Limb (tissue), 2 donors: Measurements from ENCODE around the gene KRT82.
"Not testable (repeated sequence)": the region's sequence is repeated elsewhere in the genome, so short reads cannot be mapped to it uniquely, and the experiment has no call there.

Experiments
- DNase-seq, 2 donors: peaks; one replicate each; pipeline ENCODE4 v3.0.0-alpha.2; 2016; ENCODE audit errors: extremely low spot score in 2 of 2

KRT82 gene

DNA sequence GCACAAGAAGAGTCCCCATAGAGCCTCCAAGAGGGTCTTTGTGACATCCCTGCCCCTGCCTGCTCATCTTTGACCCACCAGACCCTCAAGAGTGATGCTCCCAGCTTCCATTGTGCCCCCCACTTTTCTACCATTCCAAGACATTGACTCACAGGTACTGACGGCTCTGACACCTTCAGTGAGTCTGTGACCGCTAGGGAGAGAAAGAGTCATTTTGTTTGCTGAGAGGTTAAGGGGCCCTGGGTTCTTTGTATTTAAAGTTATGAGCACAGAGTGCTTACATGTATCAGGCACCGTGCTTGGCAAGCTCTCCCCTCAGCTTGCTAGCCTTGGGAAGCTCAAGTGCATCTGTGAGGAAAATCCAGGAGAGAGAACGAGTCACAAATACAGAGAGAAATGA is 7.1 kb upstream of the KRT82 start:
- DNase-seq: no peak

DNA sequence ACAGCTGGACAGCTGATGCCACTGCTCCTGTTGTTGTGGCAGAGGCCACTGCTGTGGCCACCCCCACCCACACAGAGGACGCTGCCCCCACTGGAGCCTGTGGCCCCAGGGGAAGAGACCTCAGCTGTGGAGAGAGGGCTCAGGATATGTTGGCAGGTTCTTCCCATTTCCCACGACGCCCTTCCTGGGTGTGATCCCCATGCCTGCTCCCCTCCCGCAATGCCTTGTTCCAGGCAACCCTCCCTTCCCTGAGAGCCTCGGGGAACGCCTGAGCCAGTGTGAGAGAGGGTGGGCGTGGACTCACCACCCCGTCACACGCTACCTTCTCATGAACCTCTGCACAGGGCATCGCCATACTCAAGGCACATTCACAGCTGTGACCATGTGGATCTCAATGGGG is 5.7 kb upstream of the KRT82 start:
- no peak for DNase-seq

DNA sequence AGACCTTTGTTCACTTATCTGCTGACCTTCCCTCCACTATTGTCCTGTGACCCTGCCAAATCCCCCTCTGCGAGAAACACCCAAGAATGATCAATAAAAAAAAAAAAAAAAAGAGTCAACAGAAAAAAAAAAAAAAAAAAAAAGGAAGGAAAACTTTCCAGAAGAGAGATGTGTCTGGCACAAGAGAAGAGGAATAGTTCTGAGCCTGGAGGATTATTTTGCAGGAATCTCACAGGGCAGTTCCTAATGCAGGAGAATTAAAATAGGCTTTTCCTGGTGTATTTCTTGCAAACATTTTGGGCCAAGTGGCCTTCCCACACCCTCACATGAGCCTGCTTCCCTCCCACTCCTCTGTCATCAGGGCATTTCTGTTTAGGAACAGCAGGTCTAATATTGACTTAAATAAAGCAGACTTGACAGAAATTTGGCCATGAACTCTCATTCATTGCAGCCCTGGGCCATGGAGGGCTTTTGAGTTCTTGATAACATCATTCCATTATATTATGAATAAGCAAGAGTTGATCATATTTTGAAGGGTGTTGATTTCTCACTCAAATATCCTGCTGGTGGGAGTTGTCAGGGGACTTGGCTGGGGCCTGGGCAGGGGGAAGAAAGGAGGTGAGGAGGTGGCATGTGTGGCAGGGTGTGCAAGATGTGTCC is 4.6 kb upstream of the KRT82 start:
- DNase-seq: not testable (repeated sequence)

- DNase-seq: no peak
These were observed 1.8 kb upstream of the KRT82 start for GRCh38 chr12:52407918-52408317.

DNA sequence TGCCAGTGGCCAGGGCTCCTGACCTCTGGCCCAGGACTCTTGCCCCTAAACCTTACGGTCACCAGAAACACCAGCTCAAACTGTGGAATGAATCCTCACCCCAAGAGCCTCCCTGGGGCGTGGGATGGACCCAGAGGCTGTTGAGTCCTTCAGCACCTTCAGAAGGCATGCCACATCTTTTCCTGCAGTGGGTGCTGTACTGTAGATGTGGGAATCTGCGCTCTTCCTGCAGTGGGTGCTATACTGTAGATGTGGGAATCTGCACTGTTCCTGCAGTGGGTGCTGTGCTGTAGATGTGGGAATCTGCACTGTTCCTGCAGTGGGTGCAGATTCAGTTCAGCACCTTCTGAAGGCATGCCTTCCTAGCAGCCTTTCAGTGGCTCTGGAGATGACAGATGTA is 1.2 kb downstream of the KRT82 start:
- no peak for DNase-seq

DNA sequence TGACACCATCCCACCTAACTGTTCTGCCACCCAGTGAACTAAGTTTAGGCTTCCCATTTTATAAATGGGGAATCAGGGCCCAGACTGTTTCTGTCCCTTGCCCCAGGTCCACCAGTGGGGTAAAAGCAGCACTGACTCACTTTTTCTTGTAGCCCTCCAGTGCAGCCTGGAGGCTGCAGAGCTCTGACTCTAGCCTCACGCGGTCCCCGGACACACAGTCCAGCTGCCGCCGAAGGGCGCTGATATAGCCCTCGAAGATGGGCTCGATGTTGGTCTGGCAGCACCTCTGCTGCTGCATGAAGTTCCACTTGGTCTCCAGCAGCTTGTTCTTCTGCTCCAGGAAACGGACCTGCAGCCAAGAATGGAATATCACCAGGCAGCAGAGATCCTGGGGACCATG is 2.6 kb downstream of the KRT82 start:
- no peak for DNase-seq

- DNase-seq: no peak
These were observed 3.1 kb downstream of the KRT82 start for GRCh38 chr12:52402873-52403540.

- no peak for DNase-seq
These were observed 3.8 kb downstream of the KRT82 start for GRCh38 chr12:52402377-52402776.

DNA sequence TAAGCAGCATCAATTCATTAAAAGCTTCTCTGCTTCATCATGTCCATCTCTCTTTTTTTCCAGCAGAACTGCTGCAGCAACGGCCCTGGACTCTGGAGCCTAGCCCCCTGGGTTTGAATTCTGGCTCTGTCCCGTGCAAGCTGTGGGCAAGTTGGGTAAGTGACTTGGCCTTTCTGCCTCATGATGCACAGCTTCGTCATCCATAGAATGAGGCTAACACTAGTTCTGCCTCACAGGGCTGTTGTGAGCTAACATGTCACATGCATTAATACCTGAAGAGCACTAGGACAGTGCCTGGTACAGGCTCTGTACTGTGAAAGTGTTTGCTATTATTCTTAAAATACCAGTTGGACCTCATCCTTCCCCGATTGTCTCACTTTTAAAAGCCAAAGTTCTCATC is 4.2 kb downstream of the KRT82 start:
- no peak for DNase-seq

DNA sequence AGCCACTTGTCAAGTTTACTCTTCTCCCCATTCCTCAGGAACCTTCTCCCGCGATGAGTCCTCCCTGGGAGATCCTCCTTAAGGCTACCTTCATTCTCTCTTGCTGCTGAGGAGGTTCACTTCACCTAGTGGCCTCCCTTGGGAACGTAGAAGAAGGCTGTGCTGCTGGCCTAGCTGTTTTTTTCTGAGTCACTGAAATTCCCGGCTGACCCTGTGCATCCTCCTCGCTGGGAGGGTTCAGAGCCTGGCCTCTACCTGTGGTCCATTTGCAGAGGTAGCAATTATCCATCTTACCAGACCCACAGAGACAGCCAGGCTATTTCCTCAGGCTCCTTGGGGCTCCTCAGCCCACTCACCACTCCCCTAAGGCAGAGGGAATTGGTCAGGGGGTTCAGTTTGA is 4.6 kb downstream of the KRT82 start:
- no peak for DNase-seq

DNA sequence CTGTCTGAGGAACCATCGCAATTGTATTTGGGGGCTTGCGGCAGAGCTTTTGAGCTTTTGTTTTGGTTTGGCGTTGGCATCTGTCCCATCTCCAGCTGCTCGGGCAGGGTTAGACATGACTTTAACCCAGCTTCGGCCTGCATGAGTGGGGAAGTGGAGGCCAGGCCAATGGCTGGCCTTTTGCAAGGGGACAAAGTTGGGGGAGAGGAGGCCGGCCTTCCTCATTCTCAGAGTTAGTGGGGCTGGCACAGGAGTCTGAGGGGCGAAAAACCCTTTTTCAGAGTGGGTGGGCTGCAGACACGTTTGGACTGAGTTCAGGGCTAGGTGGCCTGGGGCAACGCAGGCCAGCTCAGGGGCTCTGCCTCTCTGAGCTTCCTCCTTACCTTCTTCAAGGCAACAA is 5.2 kb downstream of the KRT82 start:
- no peak for DNase-seq

- no peak for DNase-seq
These were observed 6.4 kb downstream of the KRT82 start for GRCh38 chr12:52399756-52400155.

GRCh38 chr12:52398176-52398575 is 8.0 kb downstream of the KRT82 start:
- no peak for DNase-seq

DNA sequence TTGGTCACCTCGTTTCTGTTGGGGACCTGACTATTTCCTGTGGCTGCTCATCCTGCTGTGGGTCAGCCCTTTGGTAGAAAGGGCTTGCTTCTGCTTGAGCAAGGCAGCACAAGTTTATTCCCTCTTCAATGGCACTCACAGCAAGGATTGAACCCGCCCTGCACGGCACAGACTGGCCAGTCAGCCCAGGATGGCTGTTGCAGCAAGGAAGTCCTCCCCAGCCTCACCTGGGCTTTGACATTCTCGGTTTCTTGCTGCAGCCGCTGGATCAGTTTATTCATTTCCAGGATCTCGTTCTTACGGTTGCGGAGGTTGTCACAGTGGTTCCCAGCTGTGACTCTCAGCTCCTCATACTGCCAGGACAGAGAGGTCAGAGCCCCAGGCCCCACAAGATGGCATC is 9.5 kb downstream of the KRT82 start:
- no peak for DNase-seq

DNA sequence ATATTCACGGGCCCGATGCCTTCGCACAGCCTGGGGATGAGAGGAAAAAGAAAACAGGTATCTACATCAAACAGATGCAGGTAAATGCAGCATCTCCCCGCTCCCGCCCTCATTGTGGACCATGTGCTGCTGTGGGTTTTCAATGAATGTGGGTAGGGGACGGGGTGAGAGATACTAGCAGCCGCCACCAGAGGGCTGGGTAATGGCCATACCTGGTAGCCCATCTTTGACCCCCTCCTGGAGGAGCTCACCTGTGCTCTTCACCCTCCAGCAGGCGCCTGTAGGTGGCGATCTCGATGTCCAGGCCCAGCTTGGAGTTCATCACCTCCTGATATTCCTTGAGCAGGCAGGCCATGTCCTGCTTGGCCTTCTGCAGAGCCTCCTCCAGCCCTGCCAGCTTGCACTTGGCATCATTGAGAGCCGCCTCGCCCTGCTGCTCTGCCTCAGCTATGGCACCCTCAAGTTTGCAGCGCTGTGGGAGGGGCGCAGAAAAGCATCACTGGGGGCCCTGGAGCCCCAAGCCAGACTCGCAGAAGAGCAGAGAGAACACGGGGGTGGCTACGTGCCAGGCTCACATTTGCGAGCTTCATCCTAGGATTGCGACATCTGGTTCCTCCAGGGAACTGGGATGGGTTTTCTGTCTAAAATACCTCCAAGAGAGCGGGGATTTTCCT is 10.2 kb downstream of the KRT82 start:
- DNase-seq: no peak

DNA sequence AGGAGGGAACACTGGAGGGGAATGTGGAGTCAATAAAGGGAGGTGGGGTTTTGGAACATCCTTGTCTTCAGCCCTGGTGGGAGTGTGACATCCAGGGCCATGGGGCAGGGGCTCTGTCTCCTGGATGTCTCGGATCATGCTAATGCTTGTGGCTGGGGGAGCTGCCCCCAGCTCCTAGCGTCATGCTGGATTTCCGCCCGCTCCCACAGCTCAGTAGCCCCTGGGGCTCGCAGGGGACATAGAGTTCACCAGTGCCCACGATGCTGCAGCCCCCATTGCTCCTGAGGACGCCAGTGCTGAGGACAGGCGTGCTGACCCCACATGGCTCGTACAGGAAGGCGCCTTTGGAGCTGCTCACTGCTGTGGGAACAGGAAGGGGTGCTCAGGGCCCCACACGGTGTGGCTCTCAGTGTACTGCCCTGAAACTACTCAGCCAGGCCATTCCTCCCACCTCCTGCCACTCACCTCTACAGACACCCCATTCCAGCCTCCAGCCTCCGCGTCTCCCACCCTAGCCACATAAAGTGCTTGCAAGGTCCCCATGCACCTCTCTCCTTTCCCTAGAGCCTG is 11.2 kb downstream of the KRT82 start:
- DNase-seq: no peak

DNA sequence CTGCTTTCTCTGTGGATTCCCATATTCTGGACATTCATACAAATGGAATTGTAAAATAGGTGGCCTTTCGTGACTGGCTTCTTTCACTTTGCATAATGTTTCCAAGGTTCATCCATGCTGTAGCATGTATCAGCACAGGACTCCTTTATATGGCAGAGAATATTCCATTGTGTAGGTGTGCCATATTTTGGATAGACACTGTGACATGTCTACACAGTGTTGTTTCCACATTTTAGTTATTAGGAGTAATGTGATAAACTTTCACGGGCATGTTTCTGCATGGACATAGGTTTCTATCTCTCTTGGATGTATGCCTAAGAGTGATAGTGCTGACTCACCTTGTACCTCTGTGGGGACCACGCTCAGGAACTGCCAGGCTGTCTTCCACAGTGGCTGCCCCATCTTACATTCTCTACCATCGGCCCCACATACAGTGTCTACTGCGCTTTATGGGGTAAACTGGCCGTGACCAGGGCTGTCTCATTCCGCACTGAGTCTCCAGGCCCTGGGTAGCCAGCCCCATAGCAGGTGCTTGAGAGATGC is 13.6 kb downstream of the KRT82 start:
- no peak for DNase-seq

DNA sequence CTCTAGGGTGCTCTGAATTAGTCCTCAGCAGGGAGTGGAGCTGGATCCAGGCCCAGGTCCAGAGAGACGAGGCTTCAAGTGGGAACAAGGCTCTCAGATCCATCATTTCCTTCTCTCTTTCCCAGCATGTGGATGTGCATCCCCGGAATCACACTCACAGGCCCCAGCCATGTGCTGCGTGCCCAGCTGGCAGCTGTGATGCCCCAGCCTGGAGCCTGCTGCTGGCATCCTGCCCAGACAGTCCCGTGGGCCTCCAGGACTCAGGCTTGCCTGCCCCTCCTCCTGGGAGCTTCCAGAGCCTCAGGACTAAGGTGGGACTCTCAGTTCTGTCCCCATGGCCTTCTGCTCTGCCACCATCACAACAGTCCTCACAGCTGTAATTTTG is 14.5 kb downstream of the KRT82 start:
- DNase-seq: peak in 1 of 2 donors; percentile 73

DNA sequence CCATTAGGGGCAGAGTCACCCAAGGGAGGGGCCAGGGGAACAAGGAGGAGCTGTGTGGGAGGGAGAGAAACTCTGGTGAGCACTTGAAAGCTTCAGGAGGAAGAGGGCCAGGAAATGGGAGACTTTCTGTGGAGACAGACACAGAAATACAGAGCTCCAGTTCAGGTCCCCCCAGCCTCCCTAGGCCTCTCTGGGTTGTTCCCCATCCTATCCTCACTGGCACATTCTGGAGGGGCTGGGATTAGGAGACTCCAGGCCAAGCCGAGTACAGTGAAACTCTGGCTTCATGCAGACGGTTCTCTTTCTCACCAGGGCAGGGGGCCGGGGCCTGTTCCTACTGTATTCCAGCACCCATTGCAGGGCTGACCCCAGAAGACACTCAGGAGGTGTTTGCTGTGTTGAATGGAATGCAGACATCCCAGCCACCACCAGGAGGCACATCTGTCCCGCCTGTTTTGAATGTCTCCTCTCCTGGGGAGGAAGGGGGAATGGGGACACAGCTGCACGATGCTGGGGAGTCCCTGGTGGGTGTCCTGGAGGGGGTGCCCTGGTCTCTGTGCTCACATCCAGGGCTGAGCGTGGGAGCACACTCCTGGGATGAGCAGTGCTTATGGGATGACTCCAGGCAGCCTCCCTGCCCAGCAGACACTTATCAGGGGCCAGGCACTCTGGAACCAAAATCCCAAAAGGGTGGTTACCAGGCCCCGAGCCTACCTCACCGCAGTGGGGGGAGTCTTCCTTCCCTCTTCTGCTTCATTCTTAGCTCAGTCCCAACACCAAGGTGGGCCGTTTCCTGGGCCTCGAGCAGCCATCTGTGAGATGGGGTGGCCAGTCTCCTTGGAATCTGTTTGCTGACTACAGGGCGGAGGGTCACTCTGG is 15.2 kb downstream of the KRT82 start:
- peak in 1 of 2 donors; percentile 46 for DNase-seq

- DNase-seq: no peak
These were observed 16.6 kb downstream of the KRT82 start for GRCh38 chr12:52389313-52390207.
